Effector memory CD4-positive, alpha-beta T cell (primary cell): ENCODE measurements around the gene PSMB4.
A peak's percentile ranks its signal among the peaks of the same experiment; 100 is the strongest.
"Not testable (repeated sequence)": the region's sequence is repeated elsewhere in the genome, so short reads cannot be mapped to it uniquely, and the experiment has no call there.

Experiments used
- DNase-seq, 3 donors: peaks; one replicate each; pipeline ENCODE4 v3.0.0-alpha.2; 2020
- H3K27ac ChIP-seq: 2 replicates; pipeline ENCODE4 v1.7.0; 2013; ENCODE audit warnings: mild to moderate bottlenecking, low read length, moderate library complexity; ENCODE audit not compliant: insufficient read depth, poor library complexity, severe bottlenecking
- H3K27me3 ChIP-seq: replicated peaks from 2 replicates; pipeline ENCODE4 v1.7.0; 2013; ENCODE audit warnings: mild to moderate bottlenecking, low read length; ENCODE audit not compliant: insufficient read depth, control insufficient read depth, poor library complexity, severe bottlenecking
- H3K36me3 ChIP-seq: 2 replicates; pipeline ENCODE4 v1.7.0; 2013; ENCODE audit warnings: mild to moderate bottlenecking, low read length, moderate library complexity; ENCODE audit not compliant: control insufficient read depth, insufficient read depth
- H3K4me1 ChIP-seq: 2 replicates; pipeline ENCODE4 v1.7.0; 2013; ENCODE audit warnings: low read length, mild to moderate bottlenecking; ENCODE audit not compliant: control insufficient read depth, insufficient read depth, poor library complexity, severe bottlenecking
- H3K4me3 ChIP-seq: 2 replicates; pipeline ENCODE4 v1.7.0; 2013; ENCODE audit warnings: low read length, low read depth, mild to moderate bottlenecking; ENCODE audit not compliant: insufficient read depth, poor library complexity, severe bottlenecking
- H3K9me3 ChIP-seq: 2 replicates; pipeline ENCODE4 v1.7.0; 2013; ENCODE audit warnings: mild to moderate bottlenecking, low read length, moderate library complexity; ENCODE audit not compliant: control insufficient read depth
- total RNA-seq, 3 donors: gene quantifications; one replicate each; lab custom pipeline; 2026; lab: John Stamatoyannopoulos, UW

PSMB4 gene
- total RNA-seq = 143 to 189 (median 165) reads per million in 3 donors

GRCh38 chr1:151399324-151400171, at the start of gene PSMB4:
PSMB4 (plus strand) TSS chr1:151399573; CDS start chr1:151399588, 15 bp downstream.
- Histone ChIP-seq H3K27ac (peak within 1 kb of the TSS; percentile 93), H3K4me3 (peak within 1 kb of the TSS; percentile 97), H3K36me3 (peaks cover 28% of the 10 kb centered on the region), H3K9me3 (no peaks in the 10 kb centered on the region), H3K27me3 (no peaks in the 10 kb centered on the region), H3K4me1 (peaks cover 9% of the 10 kb centered on the region)
- peak; percentile 68 to 79 (median 75) for DNase-seq

- H3K9me3 ChIP-seq, H3K27me3 ChIP-seq: not testable (repeated sequence)
- H3K4me1 ChIP-seq = peaks cover 10% of the 10 kb centered on the region
These were observed 49.0 kb upstream of the PSMB4 start for GRCh38 chr1:151350323-151350722.

GRCh38 chr1:151352021-151352718, 47.2 kb upstream of the PSMB4 start:
- Histone ChIP-seq H3K27me3 (no peaks in the 10 kb centered on the region), H3K4me1 (peaks cover 4% of the 10 kb centered on the region), H3K27ac (no peak overlapping the region), H3K36me3 (no peaks in the 10 kb centered on the region), H3K9me3 (no peaks in the 10 kb centered on the region), H3K4me3 (no peak overlapping the region)
- DNase-seq = no peak

More at GRCh38 chr1:151350323-151350722, 49.0 kb upstream of the PSMB4 start:
- not testable (repeated sequence) for DNase-seq, H3K27ac ChIP-seq, H3K36me3 ChIP-seq, H3K4me3 ChIP-seq

- H3K4me1 ChIP-seq = no peaks in the 10 kb centered on the region
- H3K27ac ChIP-seq = no peak overlapping the region
- no peak for DNase-seq
- H3K36me3 ChIP-seq = no peaks in the 10 kb centered on the region
- H3K4me3 ChIP-seq = no peak overlapping the region
- H3K27me3 ChIP-seq = no peaks in the 10 kb centered on the region
- no peaks in the 10 kb centered on the region for H3K9me3 ChIP-seq
These were observed 42.7 kb upstream of the PSMB4 start for GRCh38 chr1:151356696-151357095.

GRCh38 chr1:151361883-151362282, 37.5 kb upstream of the PSMB4 start:
- H3K4me3 ChIP-seq = no peak overlapping the region
- no peaks in the 10 kb centered on the region for H3K4me1 ChIP-seq
- no peaks in the 10 kb centered on the region for H3K9me3 ChIP-seq
- no peaks in the 10 kb centered on the region for H3K27me3 ChIP-seq
- H3K36me3 ChIP-seq = no peaks in the 10 kb centered on the region
- DNase-seq = no peak
- H3K27ac ChIP-seq = no peak overlapping the region

GRCh38 chr1:151362308-151363155, 36.8 kb upstream of the PSMB4 start:
- Histone ChIP-seq H3K4me1 (no peaks in the 10 kb centered on the region), H3K4me3 (no peak overlapping the region), H3K9me3 (no peaks in the 10 kb centered on the region), H3K27me3 (no peaks in the 10 kb centered on the region), H3K27ac (no peak overlapping the region), H3K36me3 (no peaks in the 10 kb centered on the region)
- DNase-seq = no peak

GRCh38 chr1:151364996-151365395, 34.4 kb upstream of the PSMB4 start:
- no peaks in the 10 kb centered on the region for H3K36me3 ChIP-seq

GRCh38 chr1:151367658-151368392, 31.5 kb upstream of the PSMB4 start:
- no peak for DNase-seq
- Histone ChIP-seq H3K4me1 (no peaks in the 10 kb centered on the region), H3K27me3 (no peaks in the 10 kb centered on the region), H3K27ac (no peak overlapping the region), H3K36me3 (no peaks in the 10 kb centered on the region), H3K9me3 (no peaks in the 10 kb centered on the region), H3K4me3 (no peak overlapping the region)

More at GRCh38 chr1:151364996-151365395, 34.4 kb upstream of the PSMB4 start:
- H3K27ac ChIP-seq = no peak overlapping the region
- no peaks in the 10 kb centered on the region for H3K9me3 ChIP-seq
- no peak for DNase-seq
- H3K4me1 ChIP-seq = no peaks in the 10 kb centered on the region
- H3K27me3 ChIP-seq = no peaks in the 10 kb centered on the region
- no peak overlapping the region for H3K4me3 ChIP-seq
